ENCODE results near the gene GPR157. TPM values are rescaled to one million over a fixed set of nuclear protein-coding genes. Genes with fewer than 3 reads are reported as not detected.

The GPR157 gene
- total RNA-seq, 6 experiments from 2014 or later, result 5.6 to 12.5 (median 7.0) TPM

GRCh38 chr1:9115351-9116205, 13.3 kb downstream of the GPR157 start:
- WGBS (ENCODE audit: insufficient coverage, low coverage, low lambda C conversion rate, missing lambda C conversion rate), result 70% methylated on average over 5 of the region's 5 CpGs
- TF ChIP-seq POLR2A (IDR thresholded peaks at IDR 0.05), result no peak
- TF ChIP-seq CTCF (IDR thresholded peaks at IDR 0.05), result no peak
- H3K27me3 ChIP-seq, result no peaks in the 10 kb centered on the region
- ATAC-seq (no peak), DNase-seq (peak in 1 of 3 donors; percentile 9)
- H3K4me1 ChIP-seq, result peaks cover 0 to 11% (median 5%) of the 10 kb centered on the region in 4 donors
- H3K27ac ChIP-seq, result no peak overlapping the region
- no peak overlapping the region for H3K4me3 ChIP-seq
- no peaks in the 10 kb centered on the region for H3K9me3 ChIP-seq
- H3K36me3 ChIP-seq, result no peaks in the 10 kb centered on the region
- intact Hi-C loops (cut with DNase I), result no loop called here

GRCh38 chr1:9112961-9113880, 15.7 kb downstream of the GPR157 start:
- H3K4me3 ChIP-seq, result no peak overlapping the region
- no peaks in the 10 kb centered on the region for H3K27me3 ChIP-seq
- H3K4me1 ChIP-seq, result peaks cover 0 to 18% (median 7%) of the 10 kb centered on the region in 4 donors
- H3K27ac ChIP-seq, result peak overlapping the region; percentile 65 to 78 (median 71)
- no peaks in the 10 kb centered on the region for H3K36me3 ChIP-seq
- ATAC-seq (peak; percentile 73 to 79 (median 78)), DNase-seq (peak; percentile 70 to 88 (median 71))
- WGBS (ENCODE audit: insufficient coverage, low coverage, low lambda C conversion rate, missing lambda C conversion rate), result 50% methylated on average over 2 of the region's 13 CpGs
- intact Hi-C loops (cut with DNase I), result no loop called here
- H3K9me3 ChIP-seq, result no peaks in the 10 kb centered on the region
- TF ChIP-seq POLR2A (IDR thresholded peaks at IDR 0.05) (no peak), CTCF (IDR thresholded peaks at IDR 0.05) (no peak)

GRCh38 chr1:9111957-9112356, 16.9 kb downstream of the GPR157 start:
- intact Hi-C loops (cut with DNase I), result no loop called here

More at GRCh38 chr1:9111957-9112356, 16.9 kb downstream of the GPR157 start:
- TF ChIP-seq CTCF (IDR thresholded peaks at IDR 0.05) (no peak), POLR2A (IDR thresholded peaks at IDR 0.05) (no peak)
- Histone ChIP-seq H3K9me3 (no peaks in the 10 kb centered on the region), H3K36me3 (no peaks in the 10 kb centered on the region), H3K4me1 (peaks cover 0 to 18% (median 7%) of the 10 kb centered on the region in 4 donors), H3K27me3 (no peaks in the 10 kb centered on the region), H3K27ac (peak overlapping the region in 2 of 3 donors; percentile 71 to 78), H3K4me3 (no peak overlapping the region)
- ATAC-seq (peak in 1 of 4 donors; percentile 5), DNase-seq (no peak)
- WGBS (ENCODE audit: insufficient coverage, low coverage, low lambda C conversion rate, missing lambda C conversion rate), result 81% methylated on average over 8 of the region's 9 CpGs

Data from right lobe of liver (tissue), 6 donors.